ENCODE measurements around the gene RFT1.

RFT1 gene

DNA sequence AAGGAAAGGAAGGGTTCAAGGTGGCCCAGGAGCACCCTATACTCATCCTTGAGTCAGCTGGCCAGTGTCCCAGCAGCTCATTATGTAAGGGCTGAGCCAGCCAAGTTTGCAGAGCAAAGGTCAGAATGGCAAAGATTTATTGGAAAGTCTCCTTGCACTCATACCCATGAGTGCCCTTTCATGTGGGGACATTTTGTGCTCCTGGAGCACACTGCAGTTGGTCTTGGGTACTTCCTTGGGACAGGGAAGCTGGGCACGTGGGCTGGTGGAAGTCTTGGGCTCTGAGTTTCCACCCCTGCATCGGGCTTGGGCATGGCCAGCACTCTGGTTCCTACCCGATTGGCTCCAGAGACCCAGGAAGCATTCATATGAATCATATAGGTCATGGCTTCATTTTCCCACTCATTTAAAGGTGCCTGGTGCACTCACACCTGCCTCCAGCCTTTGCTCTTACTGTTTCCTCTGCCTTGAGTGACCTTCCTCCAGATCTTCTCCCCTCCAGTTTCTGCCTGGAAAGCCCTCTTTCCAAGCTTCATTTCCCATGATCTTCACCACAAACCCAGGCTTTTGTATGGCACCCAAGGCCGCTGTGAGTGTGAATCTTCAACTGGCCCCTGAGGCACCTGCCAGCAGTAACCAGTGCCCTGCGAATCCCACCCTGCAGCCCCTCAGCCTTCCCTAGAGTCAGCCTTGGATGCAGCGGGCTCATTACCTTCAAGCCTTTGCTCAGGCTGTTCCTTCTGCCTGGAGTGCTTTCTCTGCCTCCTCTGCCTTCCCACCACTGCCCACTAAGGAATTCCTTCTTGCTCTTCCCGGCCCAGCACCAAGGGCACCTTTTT is 20.2 kb upstream of the RFT1 start:
- DNase-seq (ENCODE audit: low spot score) = peak; percentile 78

DNA sequence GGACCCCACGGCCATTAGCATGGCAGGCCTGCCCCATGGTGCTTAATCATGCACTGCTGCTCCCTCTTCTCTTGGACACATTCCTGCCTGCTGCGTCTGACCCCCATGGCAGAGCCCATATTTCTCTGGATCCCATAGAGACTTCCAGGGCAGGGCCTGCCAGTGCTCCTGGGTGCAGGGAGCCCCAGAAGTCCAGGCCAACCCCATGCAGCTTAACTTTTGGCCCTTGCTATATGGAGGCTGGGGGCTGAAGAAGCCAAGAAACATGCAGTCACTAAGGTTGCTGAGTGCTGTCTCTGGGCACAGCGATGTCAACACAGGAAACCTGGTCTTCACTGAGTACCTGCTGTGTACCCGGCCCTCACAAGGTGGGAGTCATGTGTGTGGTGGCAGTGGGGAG is 19.5 kb upstream of the RFT1 start:
- no peak for DNase-seq (ENCODE audit: low spot score)

DNA sequence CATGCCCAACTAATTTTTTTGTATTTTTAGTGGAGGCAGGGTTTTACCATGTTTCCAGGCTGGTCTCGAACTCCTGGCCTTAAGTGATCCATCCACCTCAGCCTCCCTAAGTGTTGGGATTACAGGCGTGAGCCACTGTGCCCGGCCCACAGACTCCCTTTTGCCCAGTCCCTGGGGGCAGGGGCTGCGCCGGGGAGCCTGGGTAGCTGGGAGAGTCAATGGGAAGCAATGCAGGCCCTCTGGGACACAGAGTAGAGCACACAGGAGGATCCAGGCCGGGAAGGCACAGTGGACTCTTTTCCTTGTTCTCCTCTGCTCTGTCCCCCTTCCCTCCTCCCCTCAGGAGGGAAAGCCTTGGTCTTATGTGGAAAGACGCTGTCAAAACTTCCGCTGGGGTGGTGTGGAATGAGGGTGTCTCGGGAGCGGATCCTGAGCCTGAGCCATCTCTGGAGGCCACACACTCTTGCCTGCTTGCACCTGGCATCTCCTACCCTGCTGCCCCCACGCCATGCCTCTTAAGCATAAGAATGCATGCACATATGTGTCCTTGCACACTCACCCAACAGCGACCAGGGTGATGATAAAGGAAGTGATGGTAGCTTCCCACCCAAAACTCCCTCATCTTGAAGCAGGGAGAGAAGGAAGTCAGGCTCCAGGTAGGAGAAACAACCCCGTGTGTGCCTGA is 18.9 kb upstream of the RFT1 start:
- DNase-seq (ENCODE audit: low spot score) = no peak

DNA sequence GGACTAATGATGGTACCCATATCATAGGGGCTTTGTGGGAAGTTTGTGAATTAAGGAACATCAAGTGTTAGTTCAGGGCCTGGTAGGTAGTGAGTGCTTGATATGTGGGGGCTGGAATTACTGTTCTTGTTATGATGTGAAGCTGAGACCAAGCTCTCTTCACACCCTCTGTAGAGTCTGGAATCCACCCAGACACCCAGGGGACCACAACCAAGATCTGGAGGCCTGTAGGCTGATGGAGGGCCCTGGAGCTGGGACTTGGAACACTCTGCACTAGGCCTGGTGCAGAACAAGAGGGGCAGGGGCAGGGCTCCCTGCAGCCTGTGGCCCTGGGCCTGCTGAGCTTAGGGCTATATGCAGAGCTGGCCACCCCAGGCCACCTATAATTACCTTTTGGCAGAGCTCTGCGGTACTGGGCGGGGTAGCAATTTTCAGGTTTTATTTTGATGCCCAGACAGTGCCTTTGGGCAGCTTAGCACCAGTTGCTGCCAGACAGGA is 17.7 kb upstream of the RFT1 start:
- no peak for DNase-seq (ENCODE audit: low spot score)

DNA sequence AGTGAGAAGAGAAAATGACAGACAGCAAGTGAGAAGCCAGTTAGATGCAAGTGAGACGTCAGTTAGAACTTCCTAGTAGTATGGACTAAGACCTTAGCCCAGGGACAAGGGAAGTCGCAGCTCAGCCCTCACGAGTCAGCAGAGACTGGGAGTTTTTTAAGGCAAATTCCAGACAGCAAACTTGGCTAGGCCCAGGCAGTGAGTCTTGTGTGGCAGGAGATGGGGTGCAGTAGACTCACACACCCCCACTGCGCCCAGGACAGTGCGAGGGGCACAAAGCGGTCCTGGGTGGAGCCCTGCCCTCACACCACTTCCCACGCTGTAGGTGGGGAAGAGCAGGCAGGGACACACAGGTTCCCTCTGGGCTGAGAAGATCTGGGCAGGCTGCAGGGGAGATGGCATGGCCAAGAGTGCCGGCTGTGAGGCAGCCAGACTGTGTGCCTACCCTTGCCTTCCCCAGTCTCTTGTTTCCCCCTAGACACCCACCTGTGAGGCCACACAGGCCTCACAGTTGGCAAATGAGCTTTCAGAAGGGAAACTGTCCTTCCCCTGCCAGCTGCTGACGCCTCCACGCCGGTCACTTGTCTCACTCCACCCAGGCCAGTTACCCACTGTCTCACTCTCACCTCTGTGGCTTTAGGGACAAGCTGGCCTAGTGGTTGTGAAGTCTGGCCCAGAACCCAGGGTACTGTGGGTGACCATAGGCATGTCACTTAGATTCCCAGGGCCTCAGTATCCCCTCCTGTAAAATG is 17.1 kb upstream of the RFT1 start:
- no peak for DNase-seq (ENCODE audit: low spot score)

DNA sequence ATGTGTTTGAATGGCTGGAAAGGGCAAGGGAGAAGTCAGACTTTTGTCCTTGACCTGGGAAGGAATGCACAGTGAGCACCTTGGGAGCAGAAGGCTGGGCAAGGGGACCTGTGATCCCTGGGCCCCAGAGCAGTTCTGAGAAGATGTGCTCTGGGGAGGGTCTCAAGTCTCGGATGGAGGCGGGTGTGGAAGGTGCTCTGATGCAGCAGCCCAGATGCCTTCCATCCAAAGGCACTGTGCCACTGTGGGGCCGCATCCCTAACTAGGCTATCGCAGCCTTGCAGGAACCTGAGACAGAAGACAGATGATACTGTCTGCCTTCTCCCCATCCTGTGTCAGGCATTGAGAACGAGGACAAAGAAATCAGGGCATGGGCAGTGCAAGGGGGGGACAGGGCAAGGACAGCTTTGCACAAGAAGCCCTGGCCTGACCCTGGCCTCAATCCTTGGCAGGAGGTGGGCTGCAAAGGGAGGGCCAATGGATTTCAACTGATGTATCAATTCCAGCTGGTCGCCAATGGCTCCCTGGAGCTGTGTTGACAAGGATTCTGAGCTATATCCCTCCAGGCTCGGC is 16.2 kb upstream of the RFT1 start:
- DNase-seq (ENCODE audit: low spot score) = no peak

DNA sequence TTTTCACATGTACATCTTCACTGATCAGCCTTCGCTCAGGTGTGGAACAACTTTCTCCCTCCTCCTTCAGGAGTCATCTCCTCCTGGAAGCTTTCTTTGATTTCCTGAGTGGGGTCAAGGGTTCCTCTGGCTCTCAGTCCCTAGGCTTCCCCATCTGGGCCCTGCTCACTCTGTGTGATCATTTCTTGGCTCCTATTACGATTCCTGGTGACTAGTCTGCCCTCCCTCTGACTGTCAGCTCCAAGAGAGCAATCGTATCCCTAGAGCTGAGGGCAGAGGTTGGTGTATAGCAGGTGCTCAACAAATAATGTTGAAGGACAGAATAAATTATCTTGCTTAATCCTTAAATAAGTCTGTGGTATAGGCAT is 15.5 kb upstream of the RFT1 start:
- no peak for DNase-seq (ENCODE audit: low spot score)

DNA sequence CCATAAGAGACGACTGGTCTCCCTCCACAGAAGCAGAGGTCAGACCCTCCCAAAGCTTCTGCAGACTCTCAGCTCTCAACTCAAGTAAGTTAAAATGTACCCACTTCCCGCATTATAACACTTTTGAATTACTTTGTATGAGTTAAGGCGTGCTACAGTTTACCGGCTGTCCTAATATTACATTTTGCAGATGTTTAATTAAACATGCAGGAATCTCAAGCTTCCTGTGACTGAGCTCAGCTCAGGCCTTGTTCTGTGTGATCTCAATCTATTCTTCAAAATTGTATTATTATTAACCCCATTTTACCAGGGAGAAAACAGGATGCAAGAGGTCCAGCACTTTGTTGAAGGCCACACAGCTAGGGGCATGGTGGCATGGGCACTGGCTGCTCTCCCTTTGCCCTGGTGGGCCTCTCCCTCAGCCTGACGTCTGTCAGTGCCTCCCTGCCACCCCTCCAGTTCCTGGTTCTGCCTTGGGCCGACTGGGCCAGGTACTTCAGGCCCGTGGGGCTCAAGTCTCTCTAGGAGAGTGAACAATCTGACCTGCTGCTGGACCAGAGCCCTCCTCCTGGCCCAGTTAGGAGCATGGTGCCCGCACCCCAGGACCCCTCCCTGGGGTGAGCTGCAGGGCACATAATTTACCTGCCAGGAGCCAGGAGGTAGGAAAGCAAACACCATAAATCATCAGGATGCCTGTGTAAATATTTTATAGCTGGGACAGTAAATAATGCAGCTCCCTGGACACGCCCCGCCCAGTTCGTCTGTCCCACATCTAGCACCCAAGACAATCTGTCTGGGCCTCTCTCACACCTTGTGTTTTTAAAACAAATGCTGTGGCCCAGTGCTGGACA is 14.9 kb upstream of the RFT1 start:
- DNase-seq (ENCODE audit: low spot score) = peak; percentile 73

DNA sequence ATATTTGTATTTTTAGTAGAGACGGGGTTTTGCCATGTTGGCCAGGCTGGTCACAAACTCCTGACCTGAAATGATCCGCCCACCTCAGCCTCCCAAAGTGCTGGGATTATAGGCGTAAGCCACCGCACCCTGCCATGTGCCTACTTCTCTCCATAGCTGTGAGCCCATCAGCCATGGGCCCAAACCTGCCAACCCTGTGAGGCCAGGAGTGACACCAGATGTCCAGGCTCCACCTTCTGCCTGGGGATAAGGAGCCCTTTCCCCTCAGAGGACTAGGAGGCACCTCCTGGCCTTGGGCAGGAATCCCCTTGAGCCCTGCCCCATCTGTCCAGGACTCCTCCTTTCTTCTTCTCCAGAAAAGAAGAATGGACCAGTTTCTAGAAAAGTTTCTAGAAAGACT is 14.2 kb upstream of the RFT1 start:
- DNase-seq (ENCODE audit: low spot score) = no peak

DNA sequence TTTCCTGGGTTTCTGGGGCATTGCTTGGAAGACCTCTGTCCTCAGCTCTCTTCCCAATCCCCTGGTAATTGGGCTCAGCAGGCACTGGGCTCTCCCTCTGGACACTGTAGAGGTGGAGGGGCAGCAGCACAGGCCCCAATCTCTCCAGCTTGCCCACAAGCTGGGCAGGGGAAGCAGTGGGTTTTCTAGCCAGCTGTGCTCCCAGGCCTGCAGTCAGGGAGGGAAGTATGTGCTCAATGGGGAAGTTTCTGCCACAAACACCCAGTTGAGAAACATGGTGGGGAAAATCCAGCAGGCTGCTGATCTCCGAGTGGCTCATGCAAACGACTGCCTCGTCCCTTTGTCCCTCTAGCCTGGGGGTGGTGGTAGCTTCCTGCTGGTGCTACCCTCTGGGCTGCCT is 12.8 kb upstream of the RFT1 start:
- no peak for DNase-seq (ENCODE audit: low spot score)

DNA sequence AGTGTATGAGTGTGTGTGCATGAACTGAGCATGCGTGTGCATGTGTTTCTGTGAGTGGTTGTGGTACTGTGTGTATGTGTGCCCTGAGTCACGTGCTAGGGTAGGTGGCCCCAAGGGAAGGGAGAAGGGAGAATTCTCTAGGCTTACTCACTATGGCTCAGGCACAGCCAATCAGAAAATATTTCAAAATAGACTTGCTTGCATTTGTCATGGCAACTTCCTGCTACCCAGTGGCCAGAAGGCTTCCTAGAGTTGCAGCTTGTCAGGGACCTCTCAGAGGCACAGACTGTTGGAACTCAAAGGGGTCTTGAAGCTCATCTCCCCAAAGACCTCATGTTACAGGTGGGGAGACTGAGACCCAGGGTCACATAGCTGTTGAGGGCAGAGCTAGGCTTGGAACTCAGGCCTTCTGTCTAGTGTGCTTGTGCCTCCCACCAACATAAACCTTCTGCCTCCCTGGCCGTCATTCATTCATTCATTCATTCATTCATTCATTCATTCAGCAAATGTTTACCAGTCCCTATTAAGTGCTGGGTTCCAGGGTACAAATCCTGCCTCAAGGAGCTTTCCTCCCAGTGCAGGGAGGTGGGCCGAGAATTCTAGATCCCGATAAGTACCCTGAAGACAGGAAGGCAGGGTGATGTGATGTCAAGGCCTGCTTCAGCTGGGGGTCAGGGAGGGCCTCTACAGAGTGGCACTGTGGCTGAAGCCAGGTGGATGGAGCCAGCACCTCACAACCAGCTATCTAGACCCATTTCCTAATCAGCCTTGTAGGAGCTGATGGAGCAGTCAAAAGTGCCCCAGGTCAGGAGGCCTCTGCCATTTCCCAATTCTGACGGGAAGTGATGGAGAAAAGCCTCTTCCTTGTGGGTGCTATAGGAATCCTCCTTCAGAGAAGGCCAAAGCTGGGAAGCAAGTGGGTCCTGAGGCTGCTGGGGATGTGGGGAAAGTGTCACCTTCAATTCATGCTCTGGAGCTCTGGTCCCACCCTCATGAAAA is 10.9 kb upstream of the RFT1 start:
- DNase-seq (ENCODE audit: low spot score) = no peak

DNA sequence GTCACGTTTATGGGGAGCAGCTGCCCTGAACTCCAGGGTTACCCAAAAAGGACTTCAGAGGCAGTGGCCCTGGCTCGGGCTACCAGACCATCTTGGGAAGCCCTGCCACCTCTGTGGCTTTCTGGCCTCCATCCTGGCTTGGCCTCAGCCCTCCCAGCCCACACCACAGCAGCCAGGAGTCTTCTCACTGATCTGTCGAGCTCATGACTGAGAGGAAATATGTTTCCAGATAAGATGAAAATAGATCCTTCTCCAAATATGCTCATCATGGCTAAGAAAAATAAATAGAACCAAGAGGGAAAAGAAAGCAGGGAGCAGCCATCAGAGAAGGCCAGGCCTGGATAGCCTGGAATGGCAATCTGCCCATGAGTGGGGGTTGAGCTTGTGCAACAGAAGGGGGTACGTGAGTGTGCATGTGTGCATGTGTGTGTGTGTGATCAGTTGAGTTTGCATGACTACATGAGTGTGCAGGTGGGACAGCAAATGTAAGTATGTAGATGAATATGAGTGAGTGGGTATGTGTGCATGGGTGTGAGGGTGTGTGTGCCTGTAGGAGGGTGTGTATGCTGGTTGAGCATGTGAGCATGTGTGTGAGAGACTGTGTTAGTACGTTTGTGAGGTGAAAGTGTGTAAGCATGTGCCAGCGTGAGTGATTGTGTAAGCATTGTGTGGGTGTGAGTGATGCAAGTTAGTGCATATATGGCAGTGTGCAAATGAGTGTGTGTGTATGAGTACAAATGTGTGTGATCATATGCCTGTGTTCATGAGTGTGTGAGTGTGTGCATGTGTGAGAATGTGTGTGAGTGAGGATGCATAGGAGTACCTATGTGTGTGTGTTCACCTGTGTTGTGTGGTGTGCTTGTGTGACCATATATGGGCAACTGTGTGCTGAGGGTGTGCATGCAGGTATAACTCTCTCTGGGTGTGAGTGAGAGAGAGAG is 9.9 kb upstream of the RFT1 start:
- no peak for DNase-seq (ENCODE audit: low spot score)

DNA sequence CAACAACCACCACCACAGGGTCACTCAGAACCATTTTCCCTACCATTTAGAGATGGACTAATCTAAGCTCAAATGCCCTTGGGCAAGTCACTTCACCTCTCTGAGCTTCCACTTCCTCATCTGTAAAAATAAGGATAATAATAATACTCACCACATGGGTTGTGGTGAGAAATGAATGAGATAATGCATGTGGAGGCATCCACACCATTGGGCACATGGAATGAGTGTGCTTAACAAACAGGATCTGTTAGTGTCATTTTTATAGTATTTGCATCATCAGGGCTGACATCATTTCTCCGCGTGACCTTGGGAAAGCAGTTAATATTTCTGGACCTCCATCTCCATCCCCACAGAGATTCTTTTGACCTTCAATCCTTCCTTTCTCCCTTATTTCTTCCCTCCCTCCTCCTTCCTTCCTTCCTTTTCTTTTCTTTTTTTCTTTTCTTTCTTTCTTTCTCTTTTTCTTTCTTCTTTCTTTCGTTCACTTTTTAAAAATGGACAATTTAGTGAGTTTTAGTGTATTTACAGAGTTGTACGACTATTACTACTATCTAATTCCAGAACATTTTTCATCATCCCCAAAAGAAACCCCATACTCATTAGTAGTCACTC is 7.7 kb upstream of the RFT1 start:
- no peak for DNase-seq (ENCODE audit: low spot score)

DNA sequence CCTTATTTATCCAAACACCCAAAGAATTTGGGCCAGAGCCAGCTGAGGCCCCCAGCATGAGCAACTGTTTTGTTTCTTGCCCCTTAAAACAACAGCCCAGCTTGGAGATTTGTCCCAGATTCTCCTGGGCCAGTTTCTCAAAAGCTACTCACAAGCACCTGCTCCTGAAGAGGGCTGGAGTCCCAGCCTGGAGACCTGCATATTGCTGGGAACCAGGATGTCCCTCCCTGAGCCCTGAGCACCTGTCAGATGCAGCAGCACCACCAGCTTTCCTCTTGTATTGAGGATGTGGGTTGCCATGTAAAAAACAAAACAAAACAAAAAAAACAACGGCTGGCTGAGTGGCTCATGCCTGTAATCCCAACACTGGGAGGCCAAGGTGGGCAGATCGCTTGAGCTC is 7.0 kb upstream of the RFT1 start:
- DNase-seq (ENCODE audit: low spot score) = no peak

DNA sequence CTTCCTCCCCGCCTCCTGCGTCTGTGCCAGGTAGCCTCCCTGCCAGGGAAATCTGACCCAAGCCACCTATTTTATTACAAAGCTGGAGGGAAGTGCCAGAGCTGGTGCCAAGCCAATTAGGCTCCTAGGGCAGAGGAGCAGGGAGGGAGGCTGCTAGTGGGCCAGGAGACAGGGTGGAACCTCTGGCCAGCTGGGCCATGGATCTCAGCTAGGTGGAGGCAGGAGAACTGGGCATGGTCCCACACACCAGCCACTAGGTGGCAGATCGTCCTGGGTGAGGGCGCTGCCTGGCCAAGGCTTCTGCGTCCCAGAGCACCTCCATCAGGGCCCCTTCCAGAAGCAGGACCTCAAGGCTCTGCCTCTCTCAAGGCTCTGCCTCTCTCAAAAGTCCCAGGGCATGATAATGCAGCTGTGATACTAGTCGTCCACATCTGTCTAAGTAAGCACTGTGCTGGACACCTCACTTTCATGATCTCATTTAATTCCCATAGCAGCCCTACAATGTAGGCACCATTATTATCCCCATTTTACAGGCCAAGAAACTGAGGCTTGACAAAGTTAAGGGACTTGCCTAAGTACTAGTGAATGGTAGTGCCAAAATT is 4.5 kb upstream of the RFT1 start:
- DNase-seq (ENCODE audit: low spot score) = peak; percentile 73

DNA sequence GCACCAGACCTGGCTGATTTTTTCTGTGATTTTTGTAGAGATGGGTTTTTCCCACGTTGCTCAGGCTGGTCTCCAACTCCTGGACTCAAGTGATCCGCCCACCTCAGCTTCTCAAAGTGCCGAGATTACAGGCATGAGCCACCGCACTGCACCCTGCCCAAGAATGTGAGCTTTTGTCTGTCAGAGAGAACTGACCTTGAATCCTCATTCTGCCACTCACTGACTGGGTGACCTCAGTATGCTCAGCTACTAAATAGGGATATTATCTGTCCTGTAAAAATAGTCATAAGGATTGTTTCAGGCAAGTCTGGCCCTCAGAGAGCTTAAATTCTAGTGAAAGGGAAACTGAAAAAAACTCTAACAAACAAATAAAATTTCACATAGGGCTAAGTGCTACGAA is 2.1 kb upstream of the RFT1 start:
- DNase-seq (ENCODE audit: low spot score) = no peak

DNA sequence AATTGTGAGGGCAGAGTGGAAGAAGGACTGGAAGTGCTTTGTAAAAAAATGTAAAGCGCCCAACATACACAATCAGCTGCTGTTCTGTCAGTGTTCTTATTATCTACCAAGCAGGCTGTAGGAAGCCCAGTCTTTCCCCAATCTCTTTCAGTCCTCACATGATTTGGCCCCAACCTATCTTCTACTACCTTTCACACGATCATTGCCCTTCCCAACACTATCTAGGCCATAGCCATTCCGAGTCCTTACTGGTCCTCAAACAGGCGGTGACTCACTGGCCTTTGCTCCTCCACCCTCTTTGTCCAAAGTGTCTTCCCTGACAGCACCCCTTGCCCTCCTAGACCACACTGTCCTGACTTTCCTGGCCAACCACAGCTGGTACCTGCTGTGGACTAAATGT is 861 bp upstream of the RFT1 start:
- DNase-seq (ENCODE audit: low spot score) = no peak

DNA sequence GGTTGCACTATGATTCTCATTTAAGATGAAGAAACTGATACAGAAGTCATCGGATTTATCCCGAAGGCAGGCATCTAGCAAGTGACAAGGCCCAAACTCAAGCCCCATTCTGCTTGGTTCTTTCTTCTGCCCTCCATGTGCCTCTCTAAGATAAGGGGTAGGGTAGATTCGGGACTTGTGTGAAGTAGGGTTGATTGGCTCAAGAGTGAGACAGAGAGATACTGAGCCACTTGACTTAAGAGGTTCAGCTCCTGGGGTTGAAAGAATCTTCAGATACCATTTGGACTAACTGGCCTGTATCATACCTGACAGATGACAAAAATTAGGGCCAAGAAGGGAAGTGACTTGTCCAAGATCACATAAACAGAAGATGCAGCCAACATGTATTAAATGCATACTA is 891 bp downstream of the RFT1 start:
- DNase-seq (ENCODE audit: low spot score) = no peak

All from LoVo (cell line).